HG03521 (cell line): ENCODE data around the gene IDI2.
"Not testable (repeated sequence)": the region's sequence is repeated elsewhere in the genome, so short reads cannot be mapped to it uniquely, and the experiment has no call there.

Experiments used
- ATAC-seq: cut with Tn5 transposase; IDR thresholded peaks from one replicate; pipeline ENCODE4 v1.9.1; 2021; ENCODE audit warnings: mild to moderate bottlenecking, moderate library complexity; ENCODE audit not compliant: unreplicated experiment

IDI2 gene

DNA sequence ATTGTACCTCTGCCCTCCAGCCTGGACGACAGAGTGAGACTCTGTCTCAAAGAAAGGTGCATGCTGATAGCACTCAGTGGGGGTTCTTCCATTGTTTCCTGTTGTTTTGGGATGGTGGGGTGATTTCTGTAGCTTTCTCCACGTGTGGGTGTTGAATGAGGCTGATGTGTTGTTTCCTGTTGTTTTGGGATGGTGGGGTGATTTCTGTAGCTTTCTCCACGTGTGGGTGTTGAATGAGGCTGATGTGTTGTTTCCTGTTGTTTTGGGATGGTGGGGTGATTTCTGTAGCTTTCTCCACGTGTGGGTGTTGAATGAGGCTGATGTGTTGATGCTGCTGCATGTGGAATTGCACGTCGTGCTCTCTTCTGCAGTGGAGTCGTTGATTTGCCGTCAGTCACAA lies 15.7 kb downstream of the IDI2 start:
- not testable (repeated sequence) for ATAC-seq

DNA sequence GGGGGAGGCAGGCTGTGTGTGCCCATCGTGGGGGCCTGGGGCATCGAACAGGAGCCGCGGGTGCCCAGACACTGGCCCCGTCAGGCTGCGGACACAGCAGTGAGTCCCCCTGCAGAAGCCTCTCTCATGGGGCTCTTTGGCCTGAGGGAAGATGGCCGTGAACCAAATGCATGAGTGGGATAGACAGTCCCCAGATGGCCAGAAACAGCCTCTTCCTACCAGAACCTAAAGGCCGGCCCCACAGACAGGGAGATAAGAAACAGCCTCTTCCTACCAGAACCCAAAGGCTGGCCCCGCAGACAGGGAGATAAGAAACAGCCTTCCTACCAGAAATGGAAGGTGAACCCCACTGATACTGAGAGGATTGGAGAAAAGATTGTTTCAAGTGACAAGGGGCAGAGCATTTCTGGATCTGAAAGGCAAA lies 16.6 kb downstream of the IDI2 start:
- no peak for ATAC-seq

- no peak for ATAC-seq
Observed at GRCh38 chr10:1007583-1007982, 18.1 kb downstream of the IDI2 start.

DNA sequence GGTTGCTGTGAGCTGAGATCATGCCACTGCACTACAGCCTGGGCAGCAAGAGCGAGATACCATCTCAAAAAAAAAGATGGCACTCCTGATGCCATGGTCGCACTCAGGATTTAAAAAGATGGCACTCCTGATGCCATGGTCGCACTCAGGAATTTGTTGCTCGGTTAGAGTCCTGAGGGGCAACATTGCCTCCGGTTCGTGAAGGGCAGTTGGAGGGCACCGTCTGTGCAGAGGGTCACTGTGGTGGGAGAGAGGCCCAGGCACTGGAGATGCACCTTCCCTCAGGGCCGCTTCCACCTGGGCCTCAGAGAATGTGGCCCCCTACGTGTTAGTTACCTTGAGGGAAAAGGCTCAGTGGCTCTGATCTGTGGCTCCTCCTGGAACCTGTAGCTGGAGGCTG lies 19.1 kb downstream of the IDI2 start:
- no peak for ATAC-seq

DNA sequence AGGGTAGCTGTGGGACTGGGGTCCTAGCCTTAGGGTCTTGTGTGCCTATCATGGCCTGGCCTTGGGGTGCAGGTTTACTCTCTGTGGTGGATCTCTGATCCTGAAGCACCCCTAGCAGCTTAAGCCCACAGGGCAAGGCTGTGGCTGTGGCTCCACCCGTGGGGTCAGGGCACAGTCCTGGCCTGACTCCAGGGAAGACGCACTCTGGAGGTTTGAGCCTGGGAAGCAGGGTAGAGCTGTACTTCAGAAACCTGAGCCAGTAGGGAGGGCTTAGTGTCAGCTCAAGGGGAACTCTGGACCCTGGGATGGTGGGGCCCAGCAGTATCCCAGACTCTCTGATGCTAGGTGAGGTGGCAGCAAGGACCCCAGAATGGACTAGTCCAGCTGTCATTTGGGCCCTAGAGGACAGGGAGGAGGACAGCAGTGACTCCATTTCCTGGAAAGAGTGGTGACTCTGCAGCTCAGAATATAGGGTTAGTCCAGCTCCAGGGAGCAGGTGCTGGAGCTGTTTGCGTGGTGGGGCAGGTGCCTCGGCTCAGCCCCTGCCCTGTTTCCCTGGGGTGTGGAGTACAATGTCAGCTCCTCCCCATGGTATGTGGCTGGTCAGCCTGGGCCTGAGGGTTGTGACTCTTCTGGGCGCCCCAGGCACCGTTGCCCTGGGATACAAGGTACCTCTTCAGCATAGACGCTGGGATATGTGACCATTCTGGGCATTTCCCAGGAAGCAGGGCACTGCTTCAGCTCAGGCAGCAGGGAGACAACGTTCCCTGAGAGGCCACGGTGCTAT lies 21.6 kb downstream of the IDI2 start:
- no peak for ATAC-seq

DNA sequence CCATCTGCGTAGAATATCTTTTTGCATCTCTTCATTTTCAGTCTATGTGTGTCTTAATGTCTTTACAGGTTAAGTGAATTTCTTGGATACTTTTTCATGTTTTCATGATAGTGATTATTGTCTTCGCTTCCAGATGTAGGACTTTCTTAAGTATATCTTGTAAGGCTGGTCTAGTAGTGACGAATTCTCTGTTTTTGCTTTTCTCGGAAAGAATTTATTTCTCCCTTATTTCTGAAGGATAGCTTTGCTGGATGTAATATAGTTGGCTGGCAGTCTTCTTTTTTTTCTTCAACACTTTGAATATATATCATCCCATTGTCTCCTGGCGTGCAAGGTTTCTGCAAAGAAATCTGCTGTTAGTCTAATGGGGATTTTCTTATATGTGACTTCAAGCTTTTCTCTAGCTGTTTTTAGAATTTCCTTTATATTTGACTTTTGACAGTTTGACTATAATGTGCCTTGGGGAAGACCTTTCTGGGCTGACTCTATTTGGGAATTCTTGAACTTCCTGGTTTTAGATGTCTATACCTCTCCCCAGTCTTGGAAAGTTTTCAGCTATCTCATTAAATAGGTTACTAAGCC lies 23.1 kb downstream of the IDI2 start:
- no peak for ATAC-seq

- ATAC-seq: no peak
Observed at GRCh38 chr10:997266-998022, 28.2 kb downstream of the IDI2 start.

GRCh38 chr10:996031-996430 lies 29.6 kb downstream of the IDI2 start:
- ATAC-seq: no peak

DNA sequence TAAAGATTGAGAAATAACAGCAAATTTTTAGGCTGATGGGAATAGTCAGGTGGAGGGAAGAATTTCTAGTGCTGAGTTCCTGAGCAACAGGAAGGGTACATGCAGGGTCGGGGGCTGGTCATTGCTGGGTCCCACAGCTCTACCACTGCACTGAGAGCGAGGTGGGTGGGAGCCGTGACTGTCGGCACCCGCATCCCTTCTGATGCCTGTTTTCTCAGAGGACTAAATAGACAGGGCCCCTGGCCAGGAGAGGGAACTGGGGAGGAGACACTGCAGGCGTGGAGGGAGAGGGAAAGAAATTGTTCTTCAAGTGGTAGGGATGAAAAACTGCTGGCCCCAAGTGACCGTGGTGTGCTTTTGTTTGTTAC lies 30.1 kb downstream of the IDI2 start:
- no peak for ATAC-seq

DNA sequence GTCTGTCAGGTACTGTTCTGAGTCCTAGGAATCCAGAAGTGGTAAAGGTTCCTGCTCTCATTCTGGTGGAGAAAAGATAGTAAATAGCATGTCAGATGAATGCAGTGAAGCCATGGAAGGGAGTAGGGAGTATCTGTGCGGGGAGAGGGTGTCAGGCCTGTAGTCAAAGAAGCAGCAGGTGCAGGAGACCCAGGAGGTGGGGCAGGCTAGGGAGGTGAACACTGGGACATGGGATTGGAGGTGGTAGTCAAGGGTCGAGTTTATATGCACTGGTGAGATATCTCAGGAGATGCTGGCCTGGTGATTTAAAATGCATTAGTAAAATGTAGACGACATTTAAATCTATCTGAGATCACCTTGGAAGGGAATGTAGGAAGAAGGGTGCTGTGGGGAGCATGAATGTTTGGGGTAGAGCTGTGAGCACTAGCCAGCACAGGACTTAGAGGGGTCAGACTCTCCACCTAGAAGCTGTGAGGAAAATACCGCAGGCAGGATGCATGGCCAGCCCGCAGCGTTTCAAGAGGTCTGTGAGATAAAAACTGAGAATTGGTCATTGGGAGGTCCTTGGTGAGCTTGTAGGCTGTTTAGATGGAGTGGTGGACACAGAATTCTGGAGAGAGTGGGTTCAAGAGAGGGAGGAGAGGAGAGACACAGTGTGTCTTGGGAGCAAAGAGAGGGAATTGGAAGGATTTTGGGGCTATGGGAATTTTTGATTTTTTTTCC lies 30.7 kb downstream of the IDI2 start:
- ATAC-seq: no peak

- ATAC-seq: no peak
Observed at GRCh38 chr10:992871-993270, 32.8 kb downstream of the IDI2 start.

- ATAC-seq: no peak
Observed at GRCh38 chr10:992467-992866, 33.2 kb downstream of the IDI2 start.

- ATAC-seq: no peak
Observed at GRCh38 chr10:990808-991207, 34.9 kb downstream of the IDI2 start.

DNA sequence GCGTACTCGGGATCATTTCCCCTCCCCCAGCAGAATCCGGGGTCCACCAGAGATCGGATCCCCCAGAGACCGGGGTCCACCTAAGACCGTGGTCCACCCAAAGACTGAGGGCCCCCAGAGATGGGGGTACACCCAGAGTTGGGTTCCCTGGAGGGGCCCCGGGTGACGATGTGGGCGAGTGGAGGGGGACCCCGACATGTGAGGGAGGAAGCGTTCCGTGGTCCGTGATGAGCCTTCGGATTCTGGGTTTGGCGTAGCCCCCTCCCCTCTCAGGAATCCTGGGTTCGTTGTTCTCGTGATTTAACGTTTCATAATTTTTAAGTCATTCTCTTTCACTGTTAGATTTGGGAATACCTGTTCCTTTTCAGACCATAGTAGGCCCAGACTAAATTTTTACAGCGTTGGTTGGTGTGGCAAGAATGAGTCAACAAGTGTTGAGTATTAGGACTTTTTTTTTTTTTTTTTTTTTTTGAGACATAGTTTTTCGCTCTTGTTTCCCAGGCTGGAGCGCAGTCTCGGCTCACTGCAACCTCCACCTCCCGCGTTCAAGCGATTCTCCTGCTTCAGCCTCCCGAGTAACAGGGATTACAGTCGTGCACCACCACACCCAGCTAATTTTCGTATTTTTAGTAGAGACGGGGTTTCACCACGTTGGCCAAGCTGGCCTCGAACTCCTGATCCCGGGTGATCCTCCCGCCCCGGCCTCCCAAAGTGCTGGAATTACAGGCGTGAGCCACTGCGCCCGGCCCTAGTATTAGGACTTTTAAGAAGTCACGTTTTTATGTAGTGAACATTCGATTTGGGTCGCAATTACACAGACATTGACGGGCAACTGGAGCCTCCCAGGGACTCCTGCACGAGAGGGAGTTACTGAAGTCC lies 36.8 kb downstream of the IDI2 start:
- peak; percentile 15 for ATAC-seq

DNA sequence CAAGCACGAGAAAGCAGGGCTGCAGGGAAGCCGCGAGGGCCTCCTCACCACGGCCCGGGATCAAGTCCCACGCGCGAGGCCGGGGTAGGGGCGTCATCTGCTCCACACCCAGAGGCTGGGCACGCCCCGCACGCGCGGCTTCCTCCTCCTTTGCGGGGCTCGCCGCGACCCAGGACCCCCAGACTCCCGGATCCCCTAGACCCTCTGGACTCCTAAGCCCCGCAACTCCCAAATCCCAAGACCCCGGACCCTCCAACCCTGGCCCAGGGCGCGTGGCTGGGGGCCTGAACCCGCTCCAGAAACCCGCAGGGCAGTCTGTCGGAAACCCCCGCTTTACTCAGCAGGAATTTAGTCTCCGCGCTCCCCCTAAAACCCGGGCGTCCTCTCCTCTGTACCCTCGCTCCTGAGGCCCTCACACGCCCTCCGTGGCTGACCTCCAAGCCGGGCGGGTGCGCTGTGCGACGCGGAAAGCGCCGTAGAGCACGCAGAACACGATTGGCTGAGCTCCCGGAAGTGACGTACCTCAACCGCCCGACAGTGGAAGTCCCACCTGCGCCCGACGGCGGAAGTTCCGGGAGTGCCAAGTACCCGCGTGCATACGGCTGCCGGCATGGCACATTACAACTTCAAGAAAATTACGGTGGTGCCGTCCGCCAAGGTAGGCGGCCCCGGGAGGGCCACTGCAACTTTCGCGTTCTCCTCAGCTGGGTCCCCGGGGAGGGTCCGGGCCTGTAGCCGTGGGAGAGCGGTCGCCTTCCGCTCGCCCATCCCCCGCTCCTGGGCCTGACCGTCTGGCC lies 37.6 kb downstream of the IDI2 start, which contains the start of gene GTPBP4:
TSS of gene GTPBP4 (plus strand) at position 565 of the 797 bp plus-strand sequence. CDS start at position 611, 46 bp downstream.
- peak; percentile 96 for ATAC-seq

- ATAC-seq: no peak
Observed at GRCh38 chr10:987620-987869, 38.1 kb downstream of the IDI2 start.

DNA sequence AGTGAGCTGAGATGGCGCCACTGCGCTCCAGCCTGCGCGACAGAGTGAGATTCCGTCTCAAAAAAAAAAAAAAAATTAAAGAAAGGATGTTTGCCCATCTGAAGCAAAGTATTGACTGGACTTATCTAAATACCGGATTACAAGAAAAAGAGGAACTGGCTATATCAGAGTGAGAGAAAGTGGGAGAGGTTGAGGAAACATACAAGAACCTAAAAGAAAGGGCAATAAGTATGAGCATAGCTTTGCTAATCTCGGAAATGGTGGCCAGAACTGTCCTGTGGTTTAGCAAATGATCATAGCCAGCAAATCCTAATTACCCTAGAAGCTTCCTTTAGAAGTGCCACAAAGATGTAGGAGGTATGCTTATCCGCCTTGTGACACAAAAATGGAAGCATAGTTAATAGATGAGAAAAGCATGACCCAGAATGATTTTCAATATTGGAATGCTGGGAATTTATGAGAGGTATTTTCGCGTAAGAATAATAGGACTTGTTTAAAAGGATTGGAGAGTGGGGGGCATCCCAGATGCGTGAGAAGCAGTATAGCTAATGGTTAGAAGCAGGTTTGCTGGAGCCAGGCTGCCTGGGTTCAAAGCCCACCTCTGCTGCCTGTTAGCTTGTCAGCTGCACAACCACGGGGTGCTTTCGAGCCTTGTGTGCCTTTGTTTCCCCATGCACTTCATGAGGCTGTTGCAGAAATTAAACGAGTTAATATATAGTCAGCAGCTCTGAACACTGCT lies 38.6 kb downstream of the IDI2 start:
- ATAC-seq: no peak

- no peak for ATAC-seq
Observed at GRCh38 chr10:986137-986825, 39.4 kb downstream of the IDI2 start.
